ENCODE data around the gene TEC.
A peak's percentile ranks its signal among the peaks of the same experiment; 100 is the strongest.
"Not testable (repeated sequence)": the region's sequence is repeated elsewhere in the genome, so short reads cannot be mapped to it uniquely, and the experiment has no call there.

The TEC gene

GRCh38 chr4:48224606-48225005 lies 45.0 kb downstream of the TEC start:
- in situ Hi-C loops (cut with HindIII; ENCODE audit: low sequenced_read_pairs) = no loop called here
- no peak for DNase-seq (ENCODE audit: low read depth, low spot score)
- no peak for TF ChIP-seq CTCF (IDR thresholded peaks at IDR 0.05; ENCODE audit: low read depth, low read length)
- no peak overlapping the region for H3K4me3 ChIP-seq (ENCODE audit: low read depth, low read length)

- in situ Hi-C loops (cut with HindIII; ENCODE audit: low sequenced_read_pairs) = no loop called here
These were observed 45.9 kb downstream of the TEC start for GRCh38 chr4:48223633-48224295.

GRCh38 chr4:48222491-48222890 lies 47.1 kb downstream of the TEC start:
- no peak for TF ChIP-seq CTCF (IDR thresholded peaks at IDR 0.05; ENCODE audit: low read depth, low read length)
- DNase-seq (ENCODE audit: low read depth, low spot score) = no peak
- no peak overlapping the region for H3K4me3 ChIP-seq (ENCODE audit: low read depth, low read length)
- in situ Hi-C loops (cut with HindIII; ENCODE audit: low sequenced_read_pairs) = no loop called here

More at GRCh38 chr4:48223633-48224295, 45.9 kb downstream of the TEC start:
- no peak overlapping the region for H3K4me3 ChIP-seq (ENCODE audit: low read depth, low read length)
- peak; percentile 57 for DNase-seq (ENCODE audit: low read depth, low spot score)
- TF ChIP-seq CTCF (IDR thresholded peaks at IDR 0.05; ENCODE audit: low read depth, low read length) = no peak

- in situ Hi-C loops (cut with HindIII; ENCODE audit: low sequenced_read_pairs); DNase-seq (ENCODE audit: low read depth, low spot score); H3K4me3 ChIP-seq (ENCODE audit: low read depth, low read length): not testable (repeated sequence)
These were observed 50.2 kb downstream of the TEC start for GRCh38 chr4:48219430-48219829.

- no peak for DNase-seq (ENCODE audit: low read depth, low spot score)
- TF ChIP-seq CTCF (IDR thresholded peaks at IDR 0.05; ENCODE audit: low read depth, low read length) = no peak
- H3K4me3 ChIP-seq (ENCODE audit: low read depth, low read length) = no peak overlapping the region
- in situ Hi-C loops (cut with HindIII; ENCODE audit: low sequenced_read_pairs) = no loop called here
These were observed 53.1 kb downstream of the TEC start for GRCh38 chr4:48216563-48216962.

- no peak overlapping the region for H3K4me3 ChIP-seq (ENCODE audit: low read depth, low read length)
- in situ Hi-C loops (cut with HindIII; ENCODE audit: low sequenced_read_pairs) = no loop called here
- TF ChIP-seq CTCF (IDR thresholded peaks at IDR 0.05; ENCODE audit: low read depth, low read length) = no peak
- DNase-seq (ENCODE audit: low read depth, low spot score) = no peak
These were observed 53.7 kb downstream of the TEC start for GRCh38 chr4:48215977-48216376.

GRCh38 chr4:48212165-48212564 lies 57.5 kb downstream of the TEC start:
- in situ Hi-C loops (cut with HindIII; ENCODE audit: low sequenced_read_pairs) = no loop called here
- no peak for DNase-seq (ENCODE audit: low read depth, low spot score)
- no peak overlapping the region for H3K4me3 ChIP-seq (ENCODE audit: low read depth, low read length)
- no peak for TF ChIP-seq CTCF (IDR thresholded peaks at IDR 0.05; ENCODE audit: low read depth, low read length)
